Measurements from ENCODE around the gene UMAD1. TPM values are rescaled to one million over a fixed set of nuclear protein-coding genes. Genes with fewer than 3 reads are reported as not detected.

The UMAD1 gene
- polyA plus RNA-seq, 1 of the 3 experiments (the other 2 are of a cell fraction), result 13.9 TPM

DNA sequence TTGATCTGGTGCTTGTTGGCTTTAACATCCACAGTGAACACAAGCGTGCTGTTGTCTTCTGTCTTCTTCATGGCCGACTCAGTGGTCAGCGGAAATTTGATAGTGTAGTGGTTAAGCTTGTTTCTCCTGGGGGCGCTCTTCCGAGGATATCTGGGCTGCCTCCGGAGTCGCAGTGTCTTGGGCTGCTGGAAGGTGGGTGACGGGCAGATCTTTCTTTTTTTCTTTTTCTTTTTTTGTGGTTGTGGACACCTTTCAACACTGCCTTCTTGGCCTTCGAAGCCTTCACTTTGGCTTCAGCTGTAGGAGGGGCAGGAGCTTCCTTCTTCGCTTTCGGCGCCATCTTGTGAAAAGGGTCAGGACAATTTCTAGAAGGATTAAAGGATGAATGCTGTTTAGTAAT, 101.7 kb downstream of the UMAD1 start:
- CTCF ChIA-PET, result interaction anchor here (0.6 kb wide), 1 partner anchor 275 kb away, joined by 3 read pairs; no protein-coding TSS in a partner anchor
- H3K9ac ChIP-seq, result no peak overlapping the region
- no peak overlapping the region for H3K4me3 ChIP-seq (ENCODE audit: low read depth in 2 of 2, low read length in 1 of 2)
- H3K79me2 ChIP-seq (ENCODE audit: insufficient read depth), result no peaks in the 10 kb centered on the region
- no peak overlapping the region for H2AFZ ChIP-seq (ENCODE audit: low read depth)
- no peak overlapping the region for H3K4me2 ChIP-seq
- peaks cover 0 to 15% of the 10 kb centered on the region in 2 experiments; a peak in 2 of 4 replicates for H3K4me1 ChIP-seq (ENCODE audit: control insufficient read depth in 1 of 2, insufficient read depth in 2 of 2, low read depth in 1 of 2, low read length in 1 of 2)
- DNase-seq, result no peak
- no peaks in the 10 kb centered on the region for H3K9me2 ChIP-seq
- no peak overlapping the region for H3K27ac ChIP-seq (ENCODE audit: low read depth in 2 of 2, low read length in 1 of 2)
- H4K20me1 ChIP-seq (ENCODE audit: insufficient read depth), result no peaks in the 10 kb centered on the region
- 95% methylated on average over 12 of the region's 12 CpGs for WGBS (ENCODE audit: low lambda C conversion rate)
- POLR2A ChIA-PET, result no interaction called here
- H3K36me3 ChIP-seq (replicated peaks in 1 of 2; ENCODE audit: control insufficient read depth in 1 of 2, insufficient read depth in 2 of 2, low read length in 1 of 2), result no peaks in the 10 kb centered on the region
- H3K27me3 ChIP-seq (ENCODE audit: insufficient read depth), result no peaks in the 10 kb centered on the region
- H3K9me3 ChIP-seq, result no peaks in the 10 kb centered on the region
- H3F3A ChIP-seq (replicated peaks; ENCODE audit: insufficient read depth), result no peaks in the 10 kb centered on the region
- TF ChIP-seq TAF1 (IDR thresholded peaks at IDR 0.05; ENCODE audit: borderline replicate concordance, low read depth, low read length) (no peak), RAD21 (IDR thresholded peaks at IDR 0.05; ENCODE audit: low read length) (peak; percentile 17; the same call in 1 of the 2 replicates)

DNA sequence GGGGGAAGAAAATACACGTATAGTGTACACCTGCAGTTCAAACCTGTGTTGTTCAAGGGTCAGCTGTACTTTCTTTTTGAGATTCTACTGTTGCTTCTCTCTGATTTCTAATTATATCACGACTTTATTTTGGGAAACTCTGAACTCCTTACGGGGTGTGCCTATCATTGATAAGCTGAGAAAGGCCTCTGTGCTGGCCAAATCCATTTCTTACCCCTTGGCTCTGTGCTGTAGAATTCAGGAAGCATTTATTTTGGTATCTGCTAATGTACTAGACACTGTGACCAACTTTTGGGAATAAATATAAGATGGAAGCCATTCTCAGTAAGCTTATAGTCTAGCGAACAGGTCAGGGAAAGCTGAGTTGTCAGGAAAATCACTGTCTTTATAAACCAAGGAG, 104.7 kb downstream of the UMAD1 start:
- no peak for TF ChIP-seq POLR2AphosphoS5 (IDR thresholded peaks at IDR 0.05; ENCODE audit: low read depth, low read length)
- no peak for TF ChIP-seq CHD2 (IDR thresholded peaks at IDR 0.05; ENCODE audit: low read length, partially characterized antibody)
- no peak for TF ChIP-seq SMC3 (IDR thresholded peaks at IDR 0.05; ENCODE audit: low read depth, low read length)
- no peak for TF ChIP-seq TEAD4 (IDR thresholded peaks at IDR 0.05; ENCODE audit: borderline replicate concordance, insufficient read depth)
- TF ChIP-seq, protein P1, sequence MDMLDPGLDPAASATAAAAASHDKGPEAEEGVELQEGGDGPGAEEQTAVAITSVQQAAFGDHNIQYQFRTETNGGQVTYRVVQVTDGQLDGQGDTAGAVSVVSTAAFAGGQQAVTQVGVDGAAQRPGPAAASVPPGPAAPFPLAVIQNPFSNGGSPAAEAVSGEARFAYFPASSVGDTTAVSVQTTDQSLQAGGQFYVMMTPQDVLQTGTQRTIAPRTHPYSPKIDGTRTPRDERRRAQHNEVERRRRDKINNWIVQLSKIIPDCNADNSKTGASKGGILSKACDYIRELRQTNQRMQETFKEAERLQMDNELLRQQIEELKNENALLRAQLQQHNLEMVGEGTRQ (IDR thresholded peaks at IDR 0.05; ENCODE audit: borderline replicate concordance, low read depth, low read length), result no peak
- TF ChIP-seq, protein P2, sequence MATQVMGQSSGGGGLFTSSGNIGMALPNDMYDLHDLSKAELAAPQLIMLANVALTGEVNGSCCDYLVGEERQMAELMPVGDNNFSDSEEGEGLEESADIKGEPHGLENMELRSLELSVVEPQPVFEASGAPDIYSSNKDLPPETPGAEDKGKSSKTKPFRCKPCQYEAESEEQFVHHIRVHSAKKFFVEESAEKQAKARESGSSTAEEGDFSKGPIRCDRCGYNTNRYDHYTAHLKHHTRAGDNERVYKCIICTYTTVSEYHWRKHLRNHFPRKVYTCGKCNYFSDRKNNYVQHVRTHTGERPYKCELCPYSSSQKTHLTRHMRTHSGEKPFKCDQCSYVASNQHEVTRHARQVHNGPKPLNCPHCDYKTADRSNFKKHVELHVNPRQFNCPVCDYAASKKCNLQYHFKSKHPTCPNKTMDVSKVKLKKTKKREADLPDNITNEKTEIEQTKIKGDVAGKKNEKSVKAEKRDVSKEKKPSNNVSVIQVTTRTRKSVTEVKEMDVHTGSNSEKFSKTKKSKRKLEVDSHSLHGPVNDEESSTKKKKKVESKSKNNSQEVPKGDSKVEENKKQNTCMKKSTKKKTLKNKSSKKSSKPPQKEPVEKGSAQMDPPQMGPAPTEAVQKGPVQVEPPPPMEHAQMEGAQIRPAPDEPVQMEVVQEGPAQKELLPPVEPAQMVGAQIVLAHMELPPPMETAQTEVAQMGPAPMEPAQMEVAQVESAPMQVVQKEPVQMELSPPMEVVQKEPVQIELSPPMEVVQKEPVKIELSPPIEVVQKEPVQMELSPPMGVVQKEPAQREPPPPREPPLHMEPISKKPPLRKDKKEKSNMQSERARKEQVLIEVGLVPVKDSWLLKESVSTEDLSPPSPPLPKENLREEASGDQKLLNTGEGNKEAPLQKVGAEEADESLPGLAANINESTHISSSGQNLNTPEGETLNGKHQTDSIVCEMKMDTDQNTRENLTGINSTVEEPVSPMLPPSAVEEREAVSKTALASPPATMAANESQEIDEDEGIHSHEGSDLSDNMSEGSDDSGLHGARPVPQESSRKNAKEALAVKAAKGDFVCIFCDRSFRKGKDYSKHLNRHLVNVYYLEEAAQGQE (IDR thresholded peaks at IDR 0.05; ENCODE audit: low read depth, low read length), result no peak
- no peak for TF ChIP-seq GATA2 (CRISPR knock-in tag; IDR thresholded peaks at IDR 0.05)
- TF ChIP-seq TAF1 (IDR thresholded peaks at IDR 0.05; ENCODE audit: borderline replicate concordance, low read depth, low read length), result no peak
- TF ChIP-seq RFX5 (IDR thresholded peaks at IDR 0.05; ENCODE audit: low read length), result no peak
- ChIA-PET POLR2A (no interaction called here), CTCF (interaction anchor here (0.9 to 1.7 kb wide), 6 partner anchors 9 to 64 kb away, joined by 3 to 9 read pairs (median 5); no protein-coding TSS in a partner anchor)
- no peaks in the 10 kb centered on the region for H3F3A ChIP-seq (replicated peaks; ENCODE audit: insufficient read depth)
- 85% methylated on average over 4 of the region's 4 CpGs for WGBS (ENCODE audit: low lambda C conversion rate)
- no peaks in the 10 kb centered on the region for H3K36me3 ChIP-seq (replicated peaks in 1 of 2; ENCODE audit: control insufficient read depth in 1 of 2, insufficient read depth in 2 of 2, low read length in 1 of 2)
- peaks cover 0 to 13% of the 10 kb centered on the region in 2 experiments; a peak in 2 of 4 replicates for H3K4me1 ChIP-seq (ENCODE audit: control insufficient read depth in 1 of 2, insufficient read depth in 2 of 2, low read depth in 1 of 2, low read length in 1 of 2)
- no peaks in the 10 kb centered on the region for H3K9me3 ChIP-seq
- no peaks in the 10 kb centered on the region for H3K79me2 ChIP-seq (ENCODE audit: insufficient read depth)
- no peak overlapping the region for H3K4me2 ChIP-seq
- H3K27ac ChIP-seq (ENCODE audit: low read depth in 2 of 2, low read length in 1 of 2), result peak overlapping the region in 1 of 2 experiments; percentile 88; a peak in 1 of 4 replicates
- no peaks in the 10 kb centered on the region for H3K9me2 ChIP-seq
- no peak overlapping the region for H2AFZ ChIP-seq (ENCODE audit: low read depth)
- H3K27me3 ChIP-seq (ENCODE audit: insufficient read depth), result no peaks in the 10 kb centered on the region
- DNase-seq, result no peak
- H3K9ac ChIP-seq, result no peak overlapping the region
- H4K20me1 ChIP-seq (ENCODE audit: insufficient read depth), result no peaks in the 10 kb centered on the region
- no peak overlapping the region for H3K4me3 ChIP-seq (ENCODE audit: low read depth in 2 of 2, low read length in 1 of 2)
